K562 (cell line): Measurements from ENCODE around the gene APOBEC3G. TPM values are rescaled to one million over a fixed set of nuclear protein-coding genes. Genes with fewer than 3 reads are reported as not detected.
A peak's percentile ranks its signal among the peaks of the same experiment; 100 is the strongest.

ENCODE experiments used
- CCAR2 ChIP-seq: fragments of 200-400 bp; formaldehyde crosslinking; IDR thresholded peaks from 2 replicates; pipeline ENCODE4 v1.6.1; 2017; ENCODE audit warnings: mild to moderate bottlenecking, low read depth, low read length
- HDAC8 ChIP-seq: fragments of 450-650 bp; IDR thresholded peaks from 2 replicates; pipeline ENCODE4 v1.6.1; 2016; ENCODE audit warnings: mild to moderate bottlenecking, missing genetic modification characterization, moderate library complexity, missing compliant biosample characterization
- JUNB ChIP-seq: fragments of 450-650 bp; formaldehyde crosslinking; conservative IDR thresholded peaks from 2 replicates; pipeline ENCODE4 v1.4.0; 2020; ENCODE audit warnings: mild to moderate bottlenecking
- KHSRP ChIP-seq: fragments of 450-650 bp; IDR thresholded peaks from 2 replicates; pipeline ENCODE4 v1.6.1; 2017
- KLF10 ChIP-seq: fragments of 250-450 bp; sonication (Bioruptor Pico); IDR thresholded peaks from 2 replicates; pipeline ENCODE4 v1.6.1; 2021; ENCODE audit warnings: matching md5 sums
- NELFE ChIP-seq: IDR thresholded peaks from 2 replicates; pipeline ENCODE4 v1.6.1; 2011; ENCODE audit warnings: mild to moderate bottlenecking; ENCODE audit not compliant: insufficient read depth, insufficient read length
- POLR2AphosphoS2 ChIP-seq: IDR thresholded peaks from 2 replicates; pipeline ENCODE4 v1.6.1; 2012; ENCODE audit warnings: low read length, improper control_type of control experiment
- RERE ChIP-seq: sonication (generic); formaldehyde crosslinking; IDR thresholded peaks from 2 replicates; pipeline ENCODE4 v1.8.0; 2023; ENCODE audit warnings: missing genetic modification reagents, mild to moderate bottlenecking, borderline replicate concordance
- STAT5B ChIP-seq: fragments of 250-450 bp; sonication (Bioruptor Pico); IDR thresholded peaks from 2 replicates; pipeline ENCODE4 v1.8.0; 2021; ENCODE audit warnings: mild to moderate bottlenecking, inconsistent platforms
- TFAP4 ChIP-seq: sonication (generic); formaldehyde crosslinking; IDR thresholded peaks from 2 replicates; pipeline ENCODE4 v1.8.0; 2022; ENCODE audit warnings: missing genetic modification reagents, mild to moderate bottlenecking, moderate library complexity, borderline replicate concordance
- ZBTB49 ChIP-seq: sonication (generic); formaldehyde crosslinking; IDR thresholded peaks from 2 replicates; pipeline ENCODE4 v1.8.0; 2022; ENCODE audit warnings: missing genetic modification reagents, mild to moderate bottlenecking, borderline replicate concordance
- ZNF274 ChIP-seq: IDR thresholded peaks from 2 replicates; pipeline ENCODE4 v1.6.1; 2011; ENCODE audit warnings: low read depth, mild to moderate bottlenecking, low read length, moderate library complexity, borderline replicate concordance
- ZNF354B ChIP-seq: fragments of 250-450 bp; sonication (Bioruptor Pico); IDR thresholded peaks from 2 replicates; pipeline ENCODE4 v1.4.0; 2020
- ZNF764 ChIP-seq: fragments of 250-450 bp; sonication (Bioruptor Pico); IDR thresholded peaks from 2 replicates; pipeline ENCODE4 v1.4.0; 2020; ENCODE audit warnings: low read depth, mild to moderate bottlenecking, moderate library complexity
- ZNF785 ChIP-seq: fragments of 250-450 bp; sonication (Bioruptor Pico); IDR thresholded peaks from 2 replicates; pipeline ENCODE4 v1.4.0; 2020; ENCODE audit warnings: mild to moderate bottlenecking
- polyA plus RNA-seq, 8 experiments: library from polyadenylated mRNA; depleted of rRNA in 4 of 8; stranded (reverse) in 5 of 8; unstranded in 3 of 8; fragments of >200 nt; fragmentation: Nextera tagmentation in 2 of 8; fragmentation: Illumina TruSeq in 1 of 8; extraction: Ambion mirVana in 2 of 8; extraction: Trizol in 1 of 8; gene quantifications; 2 replicates each; pipeline versions ENCODE4 v1.2.1 to v1.2.3, GENCODE V29; 2011 to 2014; ENCODE audit warnings: inconsistent platforms in 1 of 8, missing spikeins in 1 of 8
- total RNA-seq, 7 experiments: library from RNA; depleted of rRNA in 6 of 7; stranded (reverse); fragments of >200 nt in 6 of 7; fragmentation: Illumina TruSeq in 2 of 7; extraction: Trizol in 2 of 7; gene quantifications; 2 replicates each; pipeline versions ENCODE4 v1.2.1 to v1.2.3, GENCODE V29; 2011 to 2021; ENCODE audit warnings: low replicate concordance in 1 of 7

Gene APOBEC3G
- total and polyA plus RNA-seq, 9 of the 15 experiments (the other 6 are each of a cell fraction or from before 2014, with no cell fraction given), result 5.2 to 20.8 (median 11.4) TPM

GRCh38 chr22:39108487-39108886, 31.4 kb downstream of the APOBEC3G start (continued):
- TF ChIP-seq KHSRP, result no peak
- TF ChIP-seq JUNB (CRISPR knock-in tag), result no peak
- no peak for TF ChIP-seq NELFE
- TF ChIP-seq STAT5B (CRISPR knock-in tag), result 0 out of 2 replicates have a peak, but pooled peaks have one; percentile 38
- TF ChIP-seq KLF10 (CRISPR knock-in tag), result no peak
- no peak for TF ChIP-seq POLR2AphosphoS2
- no peak for TF ChIP-seq ZNF785 (CRISPR knock-in tag)
- no peak for TF ChIP-seq TFAP4 (CRISPR knock-in tag)
- TF ChIP-seq ZNF354B (CRISPR knock-in tag), result peak; percentile 72; the same call in 1 of the 2 replicates
- TF ChIP-seq ZNF764 (CRISPR knock-in tag), result no peak
- TF ChIP-seq ZNF274, result no peak
- TF ChIP-seq CCAR2, result no peak
- no peak for TF ChIP-seq RERE (CRISPR knock-in tag)
- TF ChIP-seq ZBTB49 (CRISPR knock-in tag), result no peak
- peak; percentile 90 for TF ChIP-seq HDAC8 (tag)
